ENCODE data around the gene TLR1.
"Not testable (repeated sequence)": the region's sequence is repeated elsewhere in the genome, so short reads cannot be mapped to it uniquely, and the experiment has no call there.

TLR1 gene

GRCh38 chr4:38770281-38770680, 34.3 kb downstream of the TLR1 start:
- not testable (repeated sequence) for DNase-seq

- no peak for DNase-seq
These were observed 34.7 kb downstream of the TLR1 start for GRCh38 chr4:38769857-38770256.

DNA sequence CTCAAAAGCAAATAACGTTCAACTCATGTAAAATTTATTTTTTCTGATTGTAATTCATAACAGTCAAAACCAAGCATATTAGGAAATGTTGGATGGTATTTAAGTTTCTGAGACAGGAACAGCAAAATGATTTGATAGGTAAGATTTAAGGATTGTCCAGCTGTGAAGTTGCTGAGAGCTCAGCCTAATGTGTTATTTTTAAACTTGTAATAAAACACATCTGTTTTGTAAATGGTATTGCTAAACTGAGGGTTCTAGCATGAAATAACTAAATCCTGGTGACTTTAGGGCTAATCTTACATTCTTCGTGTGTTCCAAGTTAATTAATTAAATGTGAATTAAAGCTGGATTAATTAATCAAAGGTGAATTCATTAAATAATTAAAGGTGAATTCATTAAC, 35.1 kb downstream of the TLR1 start:
- no peak for DNase-seq

GRCh38 chr4:38768968-38769394, 35.6 kb downstream of the TLR1 start:
- no peak for DNase-seq

GRCh38 chr4:38766940-38767339, 37.7 kb downstream of the TLR1 start:
- not testable (repeated sequence) for DNase-seq

DNA sequence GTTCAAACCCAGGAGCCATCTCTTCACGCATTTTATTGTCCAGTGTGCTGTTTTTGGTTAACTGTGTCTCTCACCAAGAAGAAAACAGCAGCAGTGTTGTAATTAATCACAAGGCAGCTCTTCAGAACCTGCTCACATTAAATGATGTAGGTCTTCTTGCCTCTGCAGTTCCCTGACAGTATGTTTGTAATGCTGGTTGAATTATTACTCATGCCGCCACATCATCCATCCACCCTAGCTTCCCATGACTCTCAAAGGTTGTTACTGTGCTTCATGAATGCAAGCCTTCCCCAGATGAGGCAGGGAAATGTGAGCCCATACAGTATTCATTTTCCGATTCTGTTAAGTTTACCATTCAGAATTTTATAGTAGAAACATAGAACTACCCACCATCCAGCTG, 39.2 kb downstream of the TLR1 start:
- no peak for DNase-seq

DNA sequence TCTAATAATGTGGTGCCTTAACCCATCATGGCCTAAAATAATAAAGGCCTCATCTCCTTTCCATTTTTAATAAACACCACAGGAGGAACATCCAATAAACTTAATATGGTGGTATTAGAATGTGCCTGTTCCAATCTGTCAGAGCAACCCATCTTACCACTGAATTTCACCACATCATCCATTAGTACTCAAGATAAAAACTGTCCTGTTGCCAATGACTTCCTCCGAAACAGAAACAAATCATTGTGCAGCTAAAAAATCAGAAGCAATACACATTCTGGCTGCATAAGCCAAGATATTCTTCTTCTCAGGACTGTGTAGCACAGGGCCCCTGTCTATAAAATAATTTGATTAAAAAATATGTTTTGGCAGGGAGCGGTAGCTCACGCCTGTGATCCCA, 40.3 kb downstream of the TLR1 start:
- no peak for DNase-seq

DNA sequence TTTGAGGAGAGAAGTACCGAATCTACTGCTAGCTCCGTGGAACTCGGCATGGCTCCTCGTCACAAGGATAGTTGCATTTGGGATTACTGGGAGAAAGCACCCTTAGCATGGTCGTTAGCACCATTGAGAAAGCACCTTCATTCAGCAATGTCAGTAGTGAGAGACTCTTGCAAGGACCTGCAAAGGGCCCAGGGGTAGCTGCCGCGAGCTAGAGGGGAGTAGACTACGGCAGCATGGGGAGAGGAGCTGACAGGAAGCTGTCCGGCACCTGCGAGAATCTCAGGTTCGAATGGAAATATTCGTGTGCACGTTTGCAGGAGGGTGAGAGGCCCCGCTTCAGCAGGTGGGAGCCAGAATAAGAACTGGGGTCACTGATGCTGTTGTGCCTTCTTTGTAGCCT, 42.0 kb downstream of the TLR1 start:
- no peak for DNase-seq

- no peak for DNase-seq
These were observed 44.8 kb downstream of the TLR1 start for GRCh38 chr4:38759790-38760122.

DNA sequence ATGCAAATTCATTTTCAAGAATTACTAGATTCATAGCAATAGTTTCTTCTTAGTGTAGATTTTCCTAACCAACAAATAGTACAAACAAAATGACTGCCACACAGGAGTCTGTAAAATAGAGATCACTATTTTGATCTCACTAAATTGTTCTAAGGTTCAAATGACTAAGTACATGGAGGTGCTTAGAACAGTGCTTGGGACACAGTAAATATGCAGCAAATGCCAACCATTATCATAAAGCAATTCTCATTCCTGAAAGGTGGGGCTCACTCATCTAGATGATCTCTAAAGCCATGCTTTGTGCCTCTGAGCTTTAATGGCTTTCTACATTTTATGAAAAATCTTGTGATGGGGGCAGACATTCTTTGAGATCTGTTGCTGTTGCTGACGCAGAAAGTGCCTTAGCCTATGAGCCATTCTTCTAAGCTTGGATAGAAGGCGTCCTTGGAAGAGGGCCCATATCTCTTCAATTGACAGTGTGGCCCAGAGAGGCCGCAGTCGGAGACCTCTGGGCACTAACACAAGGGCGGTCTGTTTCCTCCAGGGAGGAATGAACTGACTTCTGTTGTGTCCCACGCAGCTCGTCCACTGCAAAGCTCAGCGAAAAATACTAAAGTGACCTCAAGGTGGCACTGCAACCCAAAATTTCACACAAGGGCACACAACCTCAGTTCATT, 45.3 kb downstream of the TLR1 start:
- peak; percentile 55 to 72 for DNase-seq

DNA sequence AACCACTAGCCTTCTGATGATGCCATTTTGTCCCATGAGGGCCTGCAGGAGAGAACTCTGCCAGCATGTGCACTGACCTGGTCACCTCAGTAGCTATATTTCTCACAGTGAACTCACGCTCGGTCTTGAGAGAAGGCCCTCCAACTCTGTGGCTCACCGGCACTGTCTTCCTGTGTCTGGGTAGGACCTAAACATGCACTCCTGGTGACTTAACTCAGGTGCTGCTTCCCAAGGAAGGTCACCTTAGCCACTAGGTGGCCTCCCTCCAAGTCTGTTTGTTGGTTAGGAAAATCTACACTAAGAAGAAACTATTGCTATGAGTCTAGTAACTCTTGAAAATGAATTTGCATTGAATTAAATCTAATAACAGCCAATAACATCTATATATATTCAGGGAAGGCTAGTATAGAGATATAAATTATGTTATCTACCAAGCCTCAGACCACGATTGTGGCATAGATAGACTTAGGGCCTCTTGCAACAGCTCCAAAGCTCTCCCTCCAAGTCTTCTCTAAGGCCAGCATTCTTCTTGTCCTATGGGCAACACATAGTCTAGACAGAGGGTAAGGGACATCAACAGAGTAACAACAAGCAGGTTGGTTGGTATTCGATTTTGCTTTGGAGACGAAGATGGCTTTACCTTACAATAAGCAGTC, 46.5 kb downstream of the TLR1 start:
- peak in 1 of 2 donors; percentile 16 for DNase-seq

- DNase-seq = no peak
These were observed 51.4 kb downstream of the TLR1 start for GRCh38 chr4:38752941-38753806.

DNA sequence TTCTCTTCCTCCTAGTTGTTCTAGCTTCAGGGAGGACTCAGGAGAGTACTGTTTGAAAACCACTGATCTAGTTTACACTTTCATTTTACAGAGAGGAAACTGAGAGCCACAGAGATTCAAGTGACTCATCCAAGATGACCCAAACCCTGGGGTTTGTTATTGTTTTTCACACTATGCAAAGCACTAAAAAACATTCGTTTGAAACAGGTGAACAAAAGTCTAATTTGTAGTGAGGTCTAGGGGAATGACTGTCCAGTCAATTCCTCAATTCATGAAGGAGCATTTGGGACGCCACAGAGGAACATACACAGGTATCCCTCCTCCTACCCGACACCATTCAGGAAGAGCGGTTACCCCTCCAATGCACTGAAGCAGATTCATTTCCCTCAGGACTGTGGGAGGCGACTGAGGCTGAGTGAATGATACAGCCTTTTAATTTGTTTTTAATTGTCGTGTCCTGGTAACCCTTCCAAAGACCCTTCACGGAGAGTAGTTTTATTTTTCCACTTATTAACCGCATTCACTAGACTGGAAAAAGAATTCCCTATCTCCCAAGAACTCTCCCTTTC, 52.1 kb downstream of the TLR1 start:
- no peak for DNase-seq

GRCh38 chr4:38751341-38752010, 53.1 kb downstream of the TLR1 start:
- no peak for DNase-seq

DNA sequence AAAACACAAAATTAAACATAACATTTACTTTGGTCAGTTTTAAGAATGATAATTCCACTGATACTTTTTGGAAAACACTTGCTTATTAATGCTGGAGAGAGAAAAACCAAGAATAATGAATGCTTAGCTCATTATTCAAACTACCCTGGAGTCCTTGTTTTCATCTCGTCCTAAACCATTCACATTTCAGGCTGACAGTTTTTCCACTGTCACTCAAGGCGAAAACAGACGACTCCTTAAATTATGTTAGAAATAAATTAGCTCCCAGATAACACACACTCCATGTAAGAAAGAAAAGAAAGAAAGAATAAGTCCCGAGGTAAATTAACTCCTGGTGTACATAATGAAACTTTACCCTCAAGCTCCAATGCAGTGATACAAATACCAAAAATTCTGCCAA, 55.3 kb downstream of the TLR1 start:
- no peak for DNase-seq

DNA sequence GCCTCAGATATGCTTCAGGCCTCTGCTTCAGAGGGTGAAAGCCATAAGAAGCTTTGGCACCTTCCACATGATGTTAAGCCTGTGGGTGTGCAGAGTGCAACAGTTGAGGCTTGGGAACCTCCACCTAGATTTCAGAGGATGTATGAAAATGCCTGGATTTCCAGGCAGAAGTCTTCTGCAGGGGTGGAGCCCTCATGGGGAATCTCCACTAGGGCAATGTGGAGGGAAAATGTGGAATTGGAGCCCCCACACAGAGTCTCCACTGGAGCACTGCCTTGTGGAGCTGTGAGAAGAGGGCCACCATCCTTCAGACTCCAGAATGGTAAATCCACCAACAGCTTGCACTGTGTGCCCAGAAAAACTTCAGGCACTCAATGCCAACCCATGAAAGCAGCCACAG, 57.0 kb downstream of the TLR1 start:
- no peak for DNase-seq
